B cell (primary cell): ENCODE results near the gene MLIP. TPM values are rescaled to one million over a fixed set of nuclear protein-coding genes. Genes with fewer than 3 reads are reported as not detected.
"Not testable (repeated sequence)": the region's sequence is repeated elsewhere in the genome, so short reads cannot be mapped to it uniquely, and the experiment has no call there.

ENCODE experiments used
- ATAC-seq: fragments of 200-7000 bp; cut with Tn5 transposase; one replicate; pipeline ENCODE4 v1.10.0; 2021; ENCODE audit warnings: low read depth, mild to moderate bottlenecking, moderate number of reproducible peaks, moderate library complexity
- CTCF ChIA-PET: fragments of 350-600 bp; sonication (Branson Sonifier 250); formaldehyde crosslinking; loops from one replicate; lab custom pipeline; 2021; ENCODE audit warnings: antibody characterized with exemption, inconsistent platforms; lab: Charles Lee
- POLR2A ChIA-PET: fragments of 350-600 bp; sonication (Branson Sonifier 250); formaldehyde crosslinking; loops from one replicate; lab custom pipeline; 2021; ENCODE audit warnings: antibody characterized with exemption; lab: Charles Lee
- DNase-seq: peaks from one replicate; pipeline ENCODE4 v3.0.0; 2013
- H2AFZ ChIP-seq: 2 replicates; pipeline ENCODE4 v1.6.1; 2012; ENCODE audit warnings: mild to moderate bottlenecking, low read depth, low read length; ENCODE audit not compliant: insufficient read depth, poor library complexity, severe bottlenecking
- H3K27ac ChIP-seq, 2 donors: 1 replicate in 1 of 2; 2 replicates in 1 of 2; pipeline ENCODE4 v1.5.1; 2012 to 2013; ENCODE audit warnings: low read length in 2 of 2, mild to moderate bottlenecking in 2 of 2, moderate library complexity in 1 of 2
- H3K27me3 ChIP-seq, 4 experiments: fragments of 200-600 bp in 1 of 4; sonication (generic) in 1 of 4; replicated peaks in 1 of 4; 1 replicate in 2 of 4; 2 replicates in 2 of 4; pipeline versions ENCODE4 v1.6.1 to v1.7.0; 2013 to 2016; ENCODE audit warnings: low read length in 3 of 4, mild to moderate bottlenecking in 2 of 4, mixed read lengths in 1 of 4, moderate library complexity in 1 of 4; ENCODE audit not compliant: insufficient read depth in 4 of 4, control insufficient read depth in 3 of 4; ENCODE audit errors: control extremely low read depth in 1 of 4
- H3K36me3 ChIP-seq, 2 experiments: replicated peaks in 1 of 2; 1 replicate in 1 of 2; 2 replicates in 1 of 2; pipeline versions ENCODE4 v1.6.1 to v1.7.1; 2013; ENCODE audit warnings: low read length in 1 of 2; ENCODE audit not compliant: insufficient read depth in 2 of 2, control insufficient read depth in 1 of 2; ENCODE audit errors: control extremely low read depth in 1 of 2, extremely low read depth in 1 of 2
- H3K4me1 ChIP-seq, 2 donors: fragments of 200-600 bp in 1 of 2; sonication (generic) in 1 of 2; 1 replicate in 1 of 2; 2 replicates in 1 of 2; pipeline versions ENCODE4 v1.5.1 to v1.6.1; 2013 to 2017; ENCODE audit warnings: low read length in 2 of 2; ENCODE audit not compliant: control insufficient read depth in 2 of 2, insufficient read depth in 2 of 2
- H3K4me2 ChIP-seq: replicated peaks from 2 replicates; pipeline ENCODE3; 2012; ENCODE audit warnings: mild to moderate bottlenecking, low read depth, low read length; ENCODE audit not compliant: poor library complexity, severe bottlenecking
- H3K4me3 ChIP-seq, 5 experiments: fragments of 200-600 bp in 1 of 5; sonication (generic) in 1 of 5; 1 replicate in 3 of 5; 2 replicates in 2 of 5; pipeline versions ENCODE4 v1.5.1 to v1.7.0; 2011 to 2016; ENCODE audit warnings: low read length in 4 of 5, mild to moderate bottlenecking in 4 of 5, low read depth in 2 of 5, control low read depth in 1 of 5, moderate library complexity in 1 of 5; ENCODE audit not compliant: insufficient read depth in 1 of 5; ENCODE audit errors: control extremely low read depth in 1 of 5, extremely low read depth in 1 of 5
- H3K79me2 ChIP-seq: fragments of 200-600 bp; sonication (generic); one replicate; pipeline ENCODE4 v1.6.0; 2016; ENCODE audit warnings: low read length; ENCODE audit not compliant: control insufficient read depth, insufficient read depth
- H3K9ac ChIP-seq: fragments of 200-600 bp; sonication (generic); 2 replicates; pipeline ENCODE4 v1.6.1; 2017; ENCODE audit warnings: mild to moderate bottlenecking, low read length, moderate library complexity
- H3K9me3 ChIP-seq, 3 donors: one replicate each; pipeline versions ENCODE4 v1.6.1 to v1.7.1; 2013; ENCODE audit warnings: low read length in 2 of 3; ENCODE audit not compliant: control insufficient read depth in 2 of 3, insufficient read depth in 1 of 3; ENCODE audit errors: control extremely low read depth in 1 of 3
- H4K20me1 ChIP-seq: 2 replicates; pipeline ENCODE4 v1.6.0; 2012; ENCODE audit warnings: mild to moderate bottlenecking, low read length; ENCODE audit not compliant: insufficient read depth, control insufficient read depth, poor library complexity, severe bottlenecking
- H3K27ac Mint-ChIP-seq: one replicate; pipeline ENCODE4 v1.8.0; 2021; ENCODE audit warnings: mixed read lengths
- H3K27me3 Mint-ChIP-seq: one replicate; pipeline ENCODE4 v1.8.0; 2021; ENCODE audit warnings: mixed read lengths
- H3K4me1 Mint-ChIP-seq: one replicate; pipeline ENCODE4 v1.8.0; 2021; ENCODE audit warnings: mixed read lengths
- H3K4me3 Mint-ChIP-seq: one replicate; pipeline ENCODE4 v1.8.0; 2021; ENCODE audit warnings: mixed read lengths
- H3K9me3 Mint-ChIP-seq: one replicate; pipeline ENCODE4 v1.8.0; 2022; ENCODE audit warnings: mixed read lengths; ENCODE audit not compliant: insufficient read depth
- EZH2 ChIP-seq: IDR thresholded peaks from 2 replicates; pipeline ENCODE4 v1.6.1; 2012; ENCODE audit warnings: borderline replicate concordance, low read depth, mild to moderate bottlenecking, moderate library complexity, low read length; ENCODE audit not compliant: insufficient read depth, poor library complexity, severe bottlenecking
- WGBS: methylation state at CpG from one replicate; pipeline ENCODE4 v1.1.5; 2013; ENCODE audit warnings: missing lambda C conversion rate; ENCODE audit not compliant: insufficient coverage; 5-methylcytosine and 5-hydroxymethylcytosine counted together
- intact Hi-C: fragments of 100-400 bp; cut with micrococcal nuclease; formaldehyde crosslinking; loops from one replicate; pipeline ENCODE4 v1.10.0; 2022
- polyA plus RNA-seq: library from polyadenylated mRNA; depleted of rRNA; stranded (reverse); fragments of >200 nt; gene quantifications from 2 replicates; pipeline ENCODE4 v1.2.3, GENCODE V29; 2012
- total RNA-seq, 2 donors: library from RNA; stranded (reverse); fragments of 120-200 nt in 1 of 2; gene quantifications; 1 replicate in 1 of 2; 2 replicates in 1 of 2; pipeline versions ENCODE4 v1.2.3 to v1.2.4, GENCODE V29; 2013 to 2022
- TF ChIP-seq, protein P1 (sequence below): fragments of 200-600 bp; IDR thresholded peaks from one replicate; pipeline ENCODE4 v1.8.0; 2022; ENCODE audit warnings: antibody characterized with exemption, mild to moderate bottlenecking

The MLIP gene
- total and polyA plus RNA-seq, 2 donors (not counting 1 experiment from before 2014, with no cell fraction given): not detected

GRCh38 chr6:54204921-54205591 is 93.8 kb downstream of the MLIP start:
- no peaks in the 10 kb centered on the region for H3K9me3 ChIP-seq
- H3K27me3 ChIP-seq: no peaks in the 10 kb centered on the region
- Mint-ChIP-seq H3K27ac (no peak overlapping the region), H3K9me3 (peaks cover 2% of the 10 kb centered on the region), H3K4me1 (peaks cover 2% of the 10 kb centered on the region), H3K4me3 (no peak overlapping the region), H3K27me3 (no peaks in the 10 kb centered on the region)
- WGBS: no CpG with 5 or more reads among the region's 2 CpGs
- no peak overlapping the region for H3K4me2 ChIP-seq
- H4K20me1 ChIP-seq: no peaks in the 10 kb centered on the region
- TF ChIP-seq EZH2: no peak
- TF ChIP-seq, protein P1, sequence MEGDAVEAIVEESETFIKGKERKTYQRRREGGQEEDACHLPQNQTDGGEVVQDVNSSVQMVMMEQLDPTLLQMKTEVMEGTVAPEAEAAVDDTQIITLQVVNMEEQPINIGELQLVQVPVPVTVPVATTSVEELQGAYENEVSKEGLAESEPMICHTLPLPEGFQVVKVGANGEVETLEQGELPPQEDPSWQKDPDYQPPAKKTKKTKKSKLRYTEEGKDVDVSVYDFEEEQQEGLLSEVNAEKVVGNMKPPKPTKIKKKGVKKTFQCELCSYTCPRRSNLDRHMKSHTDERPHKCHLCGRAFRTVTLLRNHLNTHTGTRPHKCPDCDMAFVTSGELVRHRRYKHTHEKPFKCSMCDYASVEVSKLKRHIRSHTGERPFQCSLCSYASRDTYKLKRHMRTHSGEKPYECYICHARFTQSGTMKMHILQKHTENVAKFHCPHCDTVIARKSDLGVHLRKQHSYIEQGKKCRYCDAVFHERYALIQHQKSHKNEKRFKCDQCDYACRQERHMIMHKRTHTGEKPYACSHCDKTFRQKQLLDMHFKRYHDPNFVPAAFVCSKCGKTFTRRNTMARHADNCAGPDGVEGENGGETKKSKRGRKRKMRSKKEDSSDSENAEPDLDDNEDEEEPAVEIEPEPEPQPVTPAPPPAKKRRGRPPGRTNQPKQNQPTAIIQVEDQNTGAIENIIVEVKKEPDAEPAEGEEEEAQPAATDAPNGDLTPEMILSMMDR: no peak
- no peaks in the 10 kb centered on the region for H3K79me2 ChIP-seq
- POLR2A ChIA-PET: no interaction called here
- no peak overlapping the region for H3K27ac ChIP-seq
- DNase-seq (no peak), ATAC-seq (no peak)
- CTCF ChIA-PET: no interaction called here
- no peak overlapping the region for H3K9ac ChIP-seq
- no peaks in the 10 kb centered on the region for H3K36me3 ChIP-seq
- H2AFZ ChIP-seq: no peak overlapping the region
- no peak overlapping the region for H3K4me3 ChIP-seq
- intact Hi-C loops: no loop called here
- H3K4me1 ChIP-seq: no peaks in the 10 kb centered on the region

DNA sequence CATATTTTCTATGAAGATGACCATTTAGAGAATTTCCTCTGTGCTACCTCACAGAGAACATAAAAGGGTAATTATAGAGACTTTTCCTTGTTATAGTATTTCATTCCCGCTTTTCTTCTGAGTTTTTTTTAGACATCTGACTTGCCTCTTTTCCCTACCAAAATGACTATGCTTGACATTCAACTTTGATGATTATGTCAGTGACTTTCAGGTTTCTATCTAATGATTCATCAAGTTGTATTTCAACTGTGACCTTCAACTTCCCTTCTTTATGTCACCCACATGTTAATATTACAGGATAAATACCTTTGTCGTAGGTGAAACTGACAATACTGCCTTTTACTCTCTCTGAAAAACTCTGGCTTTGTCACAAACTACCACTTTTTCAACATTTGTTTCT is 95.3 kb downstream of the MLIP start:
- intact Hi-C loops: no loop called here
- DNase-seq (no peak), ATAC-seq (no peak)
- H3K9me3 ChIP-seq: no peaks in the 10 kb centered on the region
- H3K4me2 ChIP-seq: no peak overlapping the region
- H3K9me3 Mint-ChIP-seq: peaks cover 2% of the 10 kb centered on the region
- H3K4me3 Mint-ChIP-seq: no peak overlapping the region
- H3K27me3 Mint-ChIP-seq: no peaks in the 10 kb centered on the region
- no peaks in the 10 kb centered on the region for H3K79me2 ChIP-seq
- ChIA-PET CTCF (no interaction called here), POLR2A (no interaction called here)
- no peak overlapping the region for H2AFZ ChIP-seq
- peaks cover 3% of the 10 kb centered on the region for H3K4me1 Mint-ChIP-seq
- no peak overlapping the region for H3K27ac ChIP-seq
- no peak overlapping the region for H3K4me3 ChIP-seq
- H3K4me1 ChIP-seq: no peaks in the 10 kb centered on the region
- no peak overlapping the region for H3K27ac Mint-ChIP-seq
- TF ChIP-seq, protein P1: no peak
- no peak for TF ChIP-seq EZH2
- H4K20me1 ChIP-seq: no peaks in the 10 kb centered on the region
- H3K27me3 ChIP-seq: no peaks in the 10 kb centered on the region
- no CpG with 5 or more reads among the region's 2 CpGs for WGBS
- no peak overlapping the region for H3K9ac ChIP-seq
- H3K36me3 ChIP-seq: no peaks in the 10 kb centered on the region

DNA sequence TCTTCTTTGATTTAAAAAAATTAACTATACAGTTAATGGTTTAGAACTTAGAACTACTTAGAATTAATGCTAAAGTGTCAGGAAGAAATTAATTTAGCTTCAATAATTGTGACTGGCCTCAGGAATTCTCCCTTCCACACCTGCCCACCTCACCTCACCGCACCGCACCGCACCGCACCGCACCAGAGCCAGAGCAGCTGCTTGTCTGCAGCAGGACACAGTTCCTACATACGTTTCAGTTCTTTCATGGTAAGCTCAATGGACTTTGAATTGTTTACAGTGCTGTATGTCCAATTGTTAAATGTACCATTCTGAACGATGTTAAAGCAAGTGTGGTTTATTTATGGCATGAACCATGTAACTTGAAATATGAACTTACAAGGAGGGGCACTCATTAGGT is 98.7 kb downstream of the MLIP start:
- H3K79me2 ChIP-seq, H3K9me3 Mint-ChIP-seq, H3K4me1 Mint-ChIP-seq, H3K27ac ChIP-seq, H3K9me3 ChIP-seq, H3K4me3 ChIP-seq, H3K4me3 Mint-ChIP-seq, H4K20me1 ChIP-seq, H3K36me3 ChIP-seq, H3K9ac ChIP-seq, H3K4me1 ChIP-seq, ATAC-seq, H3K27ac Mint-ChIP-seq, H3K4me2 ChIP-seq, CTCF ChIA-PET, H2AFZ ChIP-seq, DNase-seq, intact Hi-C loops, POLR2A ChIA-PET, H3K27me3 ChIP-seq, H3K27me3 Mint-ChIP-seq: not testable (repeated sequence)
- no CpG with 5 or more reads among the region's 7 CpGs for WGBS
